Muscle layer of duodenum (tissue), 2 donors: ENCODE data around the gene MFSD6.
"Not testable (repeated sequence)": the region's sequence is repeated elsewhere in the genome, so short reads cannot be mapped to it uniquely, and the experiment has no call there.

Experiments used
- H3K27ac ChIP-seq: one replicate; pipeline ENCODE4 v1.7.0; 2013; ENCODE audit warnings: mild to moderate bottlenecking, low read length
- H3K27me3 ChIP-seq: one replicate; pipeline ENCODE4 v1.7.0; 2013; ENCODE audit warnings: low read depth, mild to moderate bottlenecking, control low read depth, low read length
- H3K36me3 ChIP-seq, 2 donors: one replicate each; pipeline ENCODE4 v1.7.0; 2013; ENCODE audit warnings: low read length in 2 of 2, control low read depth in 1 of 2, mild to moderate bottlenecking in 1 of 2; ENCODE audit not compliant: insufficient read depth in 2 of 2, control insufficient read depth in 1 of 2
- H3K4me1 ChIP-seq, 2 donors: one replicate each; pipeline ENCODE4 v1.7.0; 2013; ENCODE audit warnings: low read length in 2 of 2, mild to moderate bottlenecking in 2 of 2, control low read depth in 1 of 2, moderate library complexity in 1 of 2; ENCODE audit not compliant: insufficient read depth in 2 of 2, control insufficient read depth in 1 of 2
- H3K4me3 ChIP-seq, 2 donors: one replicate each; pipeline ENCODE4 v1.7.0; 2013; ENCODE audit warnings: low read length in 2 of 2, low read depth in 1 of 2, mild to moderate bottlenecking in 1 of 2
- H3K9me3 ChIP-seq, 2 donors: one replicate each; pipeline ENCODE4 v1.7.0; 2013; ENCODE audit warnings: low read length in 2 of 2, control low read depth in 1 of 2, mild to moderate bottlenecking in 1 of 2; ENCODE audit not compliant: control insufficient read depth in 1 of 2
- donor health status: healthy.

MFSD6 gene

DNA sequence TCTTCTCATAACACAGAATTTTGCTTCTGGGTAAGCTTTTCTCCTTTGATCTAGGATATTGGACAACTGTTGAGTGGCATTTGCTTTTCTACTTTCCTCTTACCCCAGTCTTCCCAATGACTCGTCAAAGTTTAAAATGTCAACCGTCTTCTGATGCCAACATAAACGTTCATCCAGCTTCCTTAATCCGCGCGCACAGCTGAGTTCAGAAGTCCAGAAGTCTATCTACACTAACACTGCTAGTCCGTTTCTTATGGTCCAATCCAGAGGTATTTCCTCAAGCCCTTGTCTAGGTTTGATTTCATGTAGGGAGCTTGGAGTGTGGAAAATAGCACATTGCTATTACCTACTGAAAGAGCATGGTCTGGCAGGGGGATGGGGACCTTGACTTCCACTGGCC is 48.7 kb downstream of the MFSD6 start:
- H3K27me3 ChIP-seq = no peaks in the 10 kb centered on the region
- H3K4me3 ChIP-seq = no peak overlapping the region
- H3K36me3 ChIP-seq = peaks cover 0 to 8% of the 10 kb centered on the region in 2 donors
- no peaks in the 10 kb centered on the region for H3K4me1 ChIP-seq
- no peak overlapping the region for H3K27ac ChIP-seq
- H3K9me3 ChIP-seq = no peaks in the 10 kb centered on the region

DNA sequence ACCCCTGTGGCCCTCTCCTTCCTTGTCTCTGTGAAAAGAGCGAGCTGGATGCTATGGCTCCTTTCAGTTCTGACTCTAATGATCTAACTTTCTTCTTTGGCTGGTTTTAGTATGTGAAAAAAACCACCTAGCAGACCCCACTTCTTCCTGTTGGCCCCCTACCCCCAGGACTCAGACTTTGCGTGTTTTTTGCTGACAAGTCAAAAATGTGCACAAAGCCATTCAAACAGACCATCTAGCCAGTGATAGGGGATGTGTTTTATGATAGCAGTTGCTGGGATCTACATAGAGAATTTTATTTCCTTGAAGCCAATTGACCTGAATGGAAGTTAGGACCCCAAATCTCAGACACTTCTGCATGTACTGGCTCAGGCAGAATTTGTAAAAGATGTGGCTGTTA is 49.1 kb downstream of the MFSD6 start:
- Histone ChIP-seq H3K9me3 (no peaks in the 10 kb centered on the region), H3K27ac (no peak overlapping the region), H3K4me3 (no peak overlapping the region), H3K4me1 (no peaks in the 10 kb centered on the region), H3K36me3 (peaks cover 0 to 8% of the 10 kb centered on the region in 2 donors), H3K27me3 (no peaks in the 10 kb centered on the region)

DNA sequence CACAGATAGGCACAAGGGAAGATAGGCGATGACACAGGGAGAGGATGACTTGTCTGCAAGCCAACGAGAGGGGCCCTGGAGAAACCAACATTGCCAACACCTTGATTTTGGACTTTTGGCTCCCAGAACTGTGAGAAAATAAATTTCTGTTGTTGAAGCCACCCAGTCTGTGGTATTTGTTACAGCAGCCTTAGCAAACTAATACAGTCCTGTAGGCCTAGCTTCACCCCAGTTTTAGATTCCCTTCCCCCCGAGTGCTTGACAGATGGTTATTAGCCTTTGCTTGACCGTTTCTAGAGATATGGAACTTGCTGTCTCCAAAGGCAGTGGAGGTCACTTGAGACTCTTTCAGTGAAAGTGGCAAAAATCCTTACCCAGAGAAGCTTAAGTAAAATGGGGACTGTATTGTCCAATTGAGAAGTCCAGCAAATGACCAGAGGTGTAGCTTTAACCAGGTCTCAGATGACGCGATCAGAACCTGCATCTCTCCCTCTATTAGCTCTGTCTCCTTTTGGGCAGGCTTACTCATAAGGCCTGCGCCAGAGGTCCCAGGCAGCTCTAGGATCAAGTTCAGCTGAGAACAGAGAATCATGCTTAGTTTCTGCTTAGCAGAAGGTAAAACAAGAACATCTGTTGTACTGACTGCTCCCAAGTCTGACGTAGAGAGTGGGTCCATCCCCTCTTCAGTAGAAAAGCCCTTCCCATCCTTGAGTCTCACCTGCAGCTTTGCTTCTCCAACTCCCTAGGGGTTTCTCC is 50.4 kb downstream of the MFSD6 start:
- Histone ChIP-seq H3K36me3 (peaks cover 0 to 4% of the 10 kb centered on the region in 2 donors), H3K4me1 (no peaks in the 10 kb centered on the region), H3K27me3 (no peaks in the 10 kb centered on the region), H3K4me3 (no peak overlapping the region), H3K9me3 (no peaks in the 10 kb centered on the region), H3K27ac (no peak overlapping the region)

DNA sequence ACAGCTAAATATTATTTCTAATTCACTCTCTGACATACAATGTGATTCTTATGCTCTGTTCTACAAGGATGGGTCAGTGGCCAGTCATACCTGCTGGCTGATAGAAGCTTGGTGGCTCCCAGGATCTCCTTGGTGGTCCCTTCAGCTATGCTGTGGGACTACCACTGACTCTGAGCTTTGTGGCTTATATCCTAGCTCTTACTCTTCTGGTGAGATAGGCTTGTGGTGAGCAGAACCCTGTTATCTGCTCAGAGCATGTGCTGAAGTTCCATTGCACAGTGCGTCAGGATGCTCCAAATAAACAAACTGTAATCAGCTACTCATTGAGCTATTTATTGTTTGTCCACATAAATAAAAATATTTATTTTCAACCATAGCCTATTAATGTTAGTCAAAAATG is 51.7 kb downstream of the MFSD6 start:
- Histone ChIP-seq H3K27me3 (no peaks in the 10 kb centered on the region), H3K4me3 (no peak overlapping the region), H3K27ac (no peak overlapping the region), H3K36me3 (no peaks in the 10 kb centered on the region), H3K9me3 (no peaks in the 10 kb centered on the region), H3K4me1 (no peaks in the 10 kb centered on the region)

DNA sequence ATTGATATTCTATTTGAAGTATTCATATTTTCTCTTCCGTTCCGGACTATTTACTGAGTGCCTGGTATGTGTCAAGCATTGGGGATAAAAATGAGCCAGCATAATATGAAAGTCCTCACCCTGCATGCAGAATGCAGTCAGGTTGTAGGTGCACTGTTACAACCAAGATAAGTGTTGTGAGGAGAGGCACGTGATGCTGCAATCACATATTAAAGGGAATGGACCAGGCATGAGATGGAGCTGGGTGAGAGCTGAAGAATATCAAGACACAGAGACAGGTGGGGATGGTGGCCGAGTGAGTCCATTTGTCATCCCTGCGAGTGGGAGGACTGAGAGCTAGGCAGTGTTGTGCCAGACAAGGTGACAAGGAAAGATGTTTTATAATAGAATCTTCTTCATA is 52.3 kb downstream of the MFSD6 start:
- Histone ChIP-seq H3K4me3 (no peak overlapping the region), H3K9me3 (no peaks in the 10 kb centered on the region), H3K27me3 (no peaks in the 10 kb centered on the region), H3K4me1 (no peaks in the 10 kb centered on the region), H3K27ac (no peak overlapping the region), H3K36me3 (no peaks in the 10 kb centered on the region)

DNA sequence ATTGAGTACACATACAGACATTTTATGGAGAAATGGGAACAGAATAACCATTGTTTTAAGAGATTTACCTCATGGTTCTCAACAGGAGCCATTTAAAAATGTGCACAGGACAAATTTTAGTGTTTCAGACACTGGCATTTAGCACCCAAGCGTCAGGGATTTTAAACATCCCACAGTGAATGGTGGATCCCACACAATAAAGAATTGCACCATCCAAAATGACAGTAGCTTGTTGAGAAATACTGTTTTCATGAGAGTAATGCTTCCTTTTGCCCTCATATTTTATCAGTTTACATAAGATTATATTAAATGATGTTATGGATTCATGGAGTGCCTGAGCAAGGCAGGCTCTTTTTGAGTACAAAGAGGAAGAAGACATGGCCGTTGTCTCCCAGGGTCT is 54.0 kb downstream of the MFSD6 start:
- Histone ChIP-seq H3K27me3 (no peaks in the 10 kb centered on the region), H3K9me3 (no peaks in the 10 kb centered on the region), H3K4me3 (no peak overlapping the region), H3K4me1 (peaks cover 0 to 2% of the 10 kb centered on the region in 2 donors), H3K27ac (no peak overlapping the region), H3K36me3 (no peaks in the 10 kb centered on the region)

DNA sequence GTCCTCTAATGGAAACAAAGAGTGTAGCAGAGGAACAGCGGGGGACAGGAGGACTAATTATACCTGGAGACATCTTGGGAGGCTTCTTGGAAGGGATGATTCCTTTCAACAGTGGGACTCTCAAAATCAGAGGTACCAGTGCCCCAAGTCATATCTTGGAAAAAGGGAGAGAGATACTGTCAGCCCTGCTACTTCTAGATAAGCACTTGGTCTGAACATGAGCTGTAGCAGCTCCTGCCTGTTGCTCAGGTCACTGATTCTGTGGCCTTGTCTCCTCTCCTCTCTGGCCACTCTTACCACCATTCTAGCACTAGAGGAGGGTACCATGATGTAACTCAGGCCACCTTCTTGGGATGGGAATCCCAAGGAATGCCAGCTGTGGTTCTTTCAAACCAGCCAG is 54.5 kb downstream of the MFSD6 start:
- Histone ChIP-seq H3K36me3 (no peaks in the 10 kb centered on the region), H3K4me3 (no peak overlapping the region), H3K9me3 (no peaks in the 10 kb centered on the region), H3K4me1 (peaks cover 0 to 6% of the 10 kb centered on the region in 2 donors), H3K27me3 (no peaks in the 10 kb centered on the region), H3K27ac (no peak overlapping the region)

DNA sequence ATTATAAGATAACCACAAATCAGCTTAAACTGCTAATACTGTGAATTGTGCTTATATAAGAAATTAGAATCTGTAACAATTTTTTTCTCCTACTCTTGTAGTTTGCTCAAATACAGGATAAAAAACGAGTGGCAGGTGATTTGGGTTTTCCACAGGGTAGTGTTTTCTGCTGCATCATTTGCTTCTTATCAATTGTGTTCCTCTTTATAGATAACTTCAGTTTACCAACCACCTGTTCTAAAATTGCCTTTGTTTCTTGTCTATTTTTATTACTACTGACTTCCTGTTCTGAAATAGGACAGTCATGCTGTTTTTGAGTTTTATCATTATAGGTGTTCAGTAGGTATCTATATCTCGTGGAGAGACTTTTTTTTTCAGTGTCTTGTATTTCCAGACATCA is 56.9 kb downstream of the MFSD6 start:
- Histone ChIP-seq H3K4me1 (peaks cover 4 to 23% of the 10 kb centered on the region in 2 donors), H3K9me3 (no peaks in the 10 kb centered on the region), H3K27ac (no peak overlapping the region)

DNA sequence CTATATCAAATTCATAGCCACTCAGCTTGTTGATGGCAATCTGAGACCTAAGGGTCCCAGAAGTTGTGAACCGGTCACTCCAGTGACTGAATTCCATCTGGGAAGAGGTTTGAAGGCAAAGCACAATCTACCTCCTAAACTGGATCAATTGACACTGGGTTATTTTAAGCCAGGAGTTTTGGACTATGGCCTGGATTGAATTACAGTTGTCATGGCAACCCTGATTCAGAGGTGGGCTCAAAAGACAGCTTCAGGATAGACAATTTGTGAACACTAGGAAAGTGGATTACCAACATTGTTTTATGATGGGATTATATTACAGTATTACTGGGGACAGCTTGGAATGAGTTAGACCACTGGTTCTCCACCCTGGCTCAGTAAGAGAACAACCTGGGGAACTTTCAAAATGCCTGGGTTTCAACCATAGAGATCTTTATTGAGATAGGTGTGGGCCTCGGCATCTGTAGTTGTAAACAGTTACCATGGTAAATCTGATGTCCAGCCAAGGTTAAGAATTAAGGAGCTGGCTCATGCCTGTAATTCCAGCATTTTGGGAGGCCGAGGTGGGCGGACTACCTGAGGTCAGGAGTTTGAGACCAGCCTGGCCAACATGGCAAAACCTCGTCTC is 58.8 kb downstream of the MFSD6 start:
- Histone ChIP-seq H3K4me3 (no peak overlapping the region), H3K9me3 (no peaks in the 10 kb centered on the region), H3K27me3 (no peaks in the 10 kb centered on the region), H3K27ac (peak overlapping the region; percentile 70), H3K36me3 (no peaks in the 10 kb centered on the region), H3K4me1 (peaks cover 4 to 29% of the 10 kb centered on the region in 2 donors)

More for the DNA sequence above, 56.9 kb downstream of the MFSD6 start:
- Histone ChIP-seq H3K4me3 (no peak overlapping the region), H3K27me3 (no peaks in the 10 kb centered on the region), H3K36me3 (no peaks in the 10 kb centered on the region)

DNA sequence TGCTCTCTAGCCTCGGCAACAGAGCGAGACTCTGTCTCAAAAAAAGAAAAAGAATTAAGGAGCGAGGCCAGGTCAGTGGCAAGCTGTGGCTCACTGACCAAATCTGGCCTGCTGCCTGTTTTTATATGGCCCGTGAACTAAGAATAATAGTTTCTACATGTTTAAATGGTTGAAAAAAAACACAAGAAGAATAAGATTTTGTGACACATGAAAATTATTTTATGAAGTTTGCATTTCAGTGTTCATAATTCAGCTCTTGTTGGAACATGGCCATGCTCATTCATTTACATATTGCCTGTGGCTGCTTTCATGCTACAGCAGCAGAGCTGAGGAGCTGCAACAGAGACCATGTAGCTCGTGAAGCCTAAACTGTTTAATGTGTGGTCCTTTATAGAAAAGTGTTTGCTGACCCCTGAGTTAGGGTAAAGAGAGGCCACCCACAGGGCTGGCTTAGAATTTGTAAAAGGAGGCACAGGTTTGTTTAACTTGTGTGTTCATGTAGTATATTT is 59.5 kb downstream of the MFSD6 start:
- no peak overlapping the region for H3K4me3 ChIP-seq
- no peaks in the 10 kb centered on the region for H3K9me3 ChIP-seq
- H3K27me3 ChIP-seq = no peaks in the 10 kb centered on the region
- H3K4me1 ChIP-seq = peaks cover 4 to 29% of the 10 kb centered on the region in 2 donors
- peak overlapping the region; percentile 70 for H3K27ac ChIP-seq
- H3K36me3 ChIP-seq = no peaks in the 10 kb centered on the region

DNA sequence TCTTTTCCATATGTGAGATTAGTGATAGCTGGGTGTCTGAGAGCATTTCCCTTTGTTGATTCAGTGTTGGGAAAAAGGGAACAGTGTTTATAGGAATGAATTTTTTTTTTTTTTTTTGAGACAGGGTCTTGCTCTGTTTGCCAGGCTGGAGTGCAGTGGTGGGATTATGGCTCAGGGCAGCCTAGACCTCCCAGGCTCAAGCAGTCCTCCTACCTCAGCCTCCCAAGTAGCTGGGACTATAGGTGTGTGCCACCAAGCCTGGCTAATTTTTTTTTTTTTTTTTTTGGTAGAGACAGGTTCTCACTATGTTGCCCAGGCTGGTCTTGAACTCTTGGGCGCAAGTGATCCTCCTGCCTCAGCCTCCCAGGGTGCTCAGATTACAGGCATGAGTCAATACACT is 60.2 kb downstream of the MFSD6 start:
- H3K27me3 ChIP-seq, H3K9me3 ChIP-seq, H3K4me3 ChIP-seq, H3K36me3 ChIP-seq: not testable (repeated sequence)
- H3K27ac ChIP-seq = peak overlapping the region; percentile 70
- peaks cover 4 to 29% of the 10 kb centered on the region in 2 donors for H3K4me1 ChIP-seq
